ENCODE data around the gene HVCN1.

Gene HVCN1

DNA sequence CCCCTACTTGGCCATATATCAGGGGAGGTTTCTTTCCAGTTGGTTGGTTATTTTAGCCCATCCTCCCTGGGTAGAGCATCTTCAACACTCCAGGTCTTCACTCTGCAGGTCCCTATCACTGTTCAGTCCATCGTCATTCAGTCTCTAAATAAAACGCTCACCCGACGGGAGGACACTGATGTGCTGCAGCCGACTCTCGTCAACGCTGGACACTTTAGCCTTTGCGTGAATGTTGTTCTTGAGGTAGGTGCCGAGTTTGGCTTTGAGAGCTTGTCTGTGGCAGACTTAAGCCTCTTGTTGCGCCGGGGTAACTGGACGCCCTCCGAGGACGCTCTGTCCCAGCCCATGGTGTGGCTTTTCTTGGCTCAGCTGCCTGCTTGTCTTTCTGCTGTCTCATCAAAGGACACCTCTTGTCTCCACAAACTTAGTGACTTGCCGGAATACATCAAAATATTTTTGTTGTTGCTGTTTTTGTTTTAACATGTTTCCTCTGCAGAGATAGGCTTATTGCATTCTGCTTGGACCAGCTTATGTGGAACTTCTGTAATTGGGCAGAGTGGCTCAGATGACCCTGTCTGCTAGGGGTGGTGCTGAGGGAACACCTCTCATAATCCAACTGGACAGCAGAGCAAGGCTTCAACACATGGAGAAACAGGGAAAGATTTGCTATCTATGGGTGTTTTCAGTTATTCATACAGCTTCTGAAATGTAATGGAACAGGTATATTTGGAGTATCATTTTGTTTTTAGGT is 48.5 kb downstream of the HVCN1 start:
- H3K4me1 Mint-ChIP-seq, result peaks cover 18% of the 10 kb centered on the region
- peaks cover 3% of the 10 kb centered on the region for H3K27me3 Mint-ChIP-seq (ENCODE audit: low read depth, poor library complexity)
- peaks cover 45% of the 10 kb centered on the region for H3K36me3 Mint-ChIP-seq (ENCODE audit: low read depth)
- TF ChIP-seq, protein P1, sequence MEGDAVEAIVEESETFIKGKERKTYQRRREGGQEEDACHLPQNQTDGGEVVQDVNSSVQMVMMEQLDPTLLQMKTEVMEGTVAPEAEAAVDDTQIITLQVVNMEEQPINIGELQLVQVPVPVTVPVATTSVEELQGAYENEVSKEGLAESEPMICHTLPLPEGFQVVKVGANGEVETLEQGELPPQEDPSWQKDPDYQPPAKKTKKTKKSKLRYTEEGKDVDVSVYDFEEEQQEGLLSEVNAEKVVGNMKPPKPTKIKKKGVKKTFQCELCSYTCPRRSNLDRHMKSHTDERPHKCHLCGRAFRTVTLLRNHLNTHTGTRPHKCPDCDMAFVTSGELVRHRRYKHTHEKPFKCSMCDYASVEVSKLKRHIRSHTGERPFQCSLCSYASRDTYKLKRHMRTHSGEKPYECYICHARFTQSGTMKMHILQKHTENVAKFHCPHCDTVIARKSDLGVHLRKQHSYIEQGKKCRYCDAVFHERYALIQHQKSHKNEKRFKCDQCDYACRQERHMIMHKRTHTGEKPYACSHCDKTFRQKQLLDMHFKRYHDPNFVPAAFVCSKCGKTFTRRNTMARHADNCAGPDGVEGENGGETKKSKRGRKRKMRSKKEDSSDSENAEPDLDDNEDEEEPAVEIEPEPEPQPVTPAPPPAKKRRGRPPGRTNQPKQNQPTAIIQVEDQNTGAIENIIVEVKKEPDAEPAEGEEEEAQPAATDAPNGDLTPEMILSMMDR (IDR thresholded peaks at IDR 0.05), result no peak
- DNase-seq, result no peak
- H3K9me3 Mint-ChIP-seq, result no peaks in the 10 kb centered on the region
- H3K27ac Mint-ChIP-seq, result no peak overlapping the region
- no peak overlapping the region for H3K4me3 Mint-ChIP-seq

DNA sequence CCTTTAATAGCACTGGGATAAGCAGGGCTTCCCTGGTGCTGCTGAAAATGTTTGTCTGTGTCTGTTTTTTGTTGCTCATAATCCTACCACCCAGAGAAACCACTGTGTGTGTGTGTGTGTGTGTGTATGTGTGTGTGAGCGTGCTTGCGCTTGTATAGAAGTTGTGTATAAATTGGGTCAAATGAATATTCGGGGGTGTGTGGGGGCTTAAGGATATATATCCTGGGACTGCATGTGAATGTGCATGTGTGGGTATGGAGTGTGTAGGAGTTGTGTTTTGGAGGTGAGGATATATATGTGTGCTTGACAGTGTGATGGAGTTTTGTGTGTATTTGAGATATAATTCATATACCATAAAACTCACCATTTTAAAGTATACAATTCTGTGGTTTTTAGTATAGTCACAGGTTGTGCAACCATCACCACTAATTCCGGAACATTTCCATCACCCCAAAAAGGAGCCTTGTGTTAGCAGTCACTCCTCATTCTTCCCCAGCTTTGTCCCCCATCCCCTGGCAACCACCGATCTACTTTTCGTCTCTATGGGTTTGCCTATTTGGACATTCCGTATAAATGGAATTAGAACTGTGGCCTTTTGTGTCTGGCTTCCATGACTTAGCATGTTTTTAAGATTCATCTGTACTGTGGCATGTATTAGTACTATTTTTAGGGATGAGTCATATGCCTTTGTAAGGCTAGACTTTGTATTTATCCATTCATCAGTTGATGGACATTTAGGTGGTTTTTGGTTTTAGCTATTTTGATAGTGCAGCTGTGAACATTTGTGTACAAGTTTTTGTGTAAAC is 49.4 kb downstream of the HVCN1 start:
- DNase-seq, result no peak
- Mint-ChIP-seq H3K27me3 (ENCODE audit: low read depth, poor library complexity) (peaks cover 3% of the 10 kb centered on the region), H3K36me3 (ENCODE audit: low read depth) (peaks cover 35% of the 10 kb centered on the region), H3K9me3 (no peaks in the 10 kb centered on the region), H3K27ac (no peak overlapping the region), H3K4me1 (peaks cover 18% of the 10 kb centered on the region), H3K4me3 (no peak overlapping the region)
- TF ChIP-seq, protein P1 (IDR thresholded peaks at IDR 0.05), result no peak

DNA sequence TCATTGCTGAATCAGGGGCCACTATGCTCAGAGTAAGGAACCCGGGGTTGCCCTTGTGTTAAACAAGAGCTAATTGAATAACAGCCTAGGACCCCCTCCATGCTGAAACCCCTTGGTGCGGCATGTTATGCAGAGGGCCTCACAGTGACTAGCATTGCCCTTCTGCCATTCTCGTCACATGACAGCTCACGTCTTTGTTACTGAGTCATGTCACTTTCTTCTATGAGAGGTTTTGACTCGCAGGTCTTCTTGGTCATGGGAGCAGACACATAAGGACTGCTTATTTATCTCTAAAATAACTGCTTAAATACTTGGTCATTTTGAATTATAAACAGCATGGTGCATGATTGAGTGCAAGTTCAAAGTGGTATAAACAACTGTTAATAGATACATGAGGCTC is 50.1 kb downstream of the HVCN1 start:
- Mint-ChIP-seq H3K4me1 (peaks cover 18% of the 10 kb centered on the region), H3K9me3 (no peaks in the 10 kb centered on the region), H3K4me3 (no peak overlapping the region), H3K27me3 (ENCODE audit: low read depth, poor library complexity) (peaks cover 3% of the 10 kb centered on the region), H3K36me3 (ENCODE audit: low read depth) (peaks cover 32% of the 10 kb centered on the region), H3K27ac (no peak overlapping the region)
- TF ChIP-seq, protein P1 (IDR thresholded peaks at IDR 0.05), result no peak
- DNase-seq, result no peak

DNA sequence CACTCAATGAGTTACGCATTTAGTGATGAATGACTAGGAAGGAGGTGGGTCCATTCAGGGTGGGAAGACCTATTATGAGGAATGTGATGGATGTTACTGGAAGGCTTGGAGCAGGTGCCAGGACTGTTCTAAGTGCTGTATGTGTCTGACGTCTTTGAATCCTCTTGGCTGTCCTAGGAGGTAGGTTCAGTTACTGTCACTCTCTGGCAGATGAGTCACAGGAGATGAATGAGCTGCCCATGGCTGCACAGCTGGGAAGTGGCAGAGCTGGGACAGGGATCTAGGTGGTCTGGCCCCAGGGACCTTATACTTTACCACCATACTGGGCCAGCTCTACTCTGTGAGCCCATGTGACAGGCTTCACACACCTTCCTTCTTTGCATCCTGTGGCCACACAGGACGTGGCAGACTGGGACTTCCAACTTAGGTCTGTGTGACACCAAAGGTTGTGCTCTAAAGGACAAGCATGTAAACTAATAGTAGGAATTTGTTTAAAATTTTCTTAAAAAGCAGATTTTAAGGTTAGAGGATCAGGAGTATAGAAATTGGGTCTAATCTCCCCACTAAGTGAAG is 51.0 kb downstream of the HVCN1 start:
- Mint-ChIP-seq H3K27me3 (ENCODE audit: low read depth, poor library complexity) (no peaks in the 10 kb centered on the region), H3K36me3 (ENCODE audit: low read depth) (peaks cover 27% of the 10 kb centered on the region), H3K4me1 (peaks cover 18% of the 10 kb centered on the region), H3K27ac (no peak overlapping the region), H3K9me3 (no peaks in the 10 kb centered on the region), H3K4me3 (no peak overlapping the region)
- DNase-seq, result no peak
- TF ChIP-seq, protein P1 (IDR thresholded peaks at IDR 0.05), result no peak

DNA sequence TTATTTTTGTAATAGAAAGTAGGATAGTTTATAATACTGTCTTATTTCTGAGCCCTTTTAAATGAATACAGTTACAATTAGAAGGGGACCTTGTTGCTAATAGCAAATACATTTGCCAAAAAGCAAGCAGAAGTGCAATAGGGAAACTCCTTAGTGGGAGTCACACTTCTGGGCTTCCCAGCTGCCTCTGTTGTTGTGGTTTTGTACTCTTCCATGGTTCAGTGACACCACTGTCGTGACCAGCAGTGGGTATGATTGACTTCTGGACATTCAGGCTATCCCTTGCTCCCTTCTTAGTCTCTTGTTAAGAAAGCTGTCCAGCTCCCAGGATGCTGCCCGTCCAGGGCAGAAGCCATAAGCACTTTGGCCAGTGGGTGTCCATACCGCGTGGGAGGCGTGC is 52.4 kb downstream of the HVCN1 start:
- Mint-ChIP-seq H3K36me3 (ENCODE audit: low read depth) (peaks cover 26% of the 10 kb centered on the region), H3K27ac (no peak overlapping the region), H3K4me3 (no peak overlapping the region), H3K27me3 (ENCODE audit: low read depth, poor library complexity) (no peaks in the 10 kb centered on the region), H3K9me3 (no peaks in the 10 kb centered on the region), H3K4me1 (peaks cover 11% of the 10 kb centered on the region)
- no peak for DNase-seq
- TF ChIP-seq, protein P1 (IDR thresholded peaks at IDR 0.05), result no peak
